Right lobe of liver (tissue), 6 donors: Measurements from ENCODE around the gene CAND2. TPM values are rescaled to one million over a fixed set of nuclear protein-coding genes. Genes with fewer than 3 reads are reported as not detected.

Source experiments
- ATAC-seq, 4 donors: fragments of 200-7000 bp; cut with Tn5 transposase; one replicate each; pipeline ENCODE4 v1.9.1; 2020; ENCODE audit warnings: mild to moderate bottlenecking in 4 of 4, moderate library complexity in 4 of 4
- DNase-seq, 3 donors: peaks; one replicate each; pipeline ENCODE4 v3.0.0-alpha.2; 2020
- H3K27ac ChIP-seq, 3 donors: fragments of 200-600 bp; one replicate each; pipeline ENCODE4 v1.8.0; 2022
- H3K27me3 ChIP-seq, 2 donors: fragments of 200-600 bp; one replicate each; pipeline ENCODE4 v1.8.0; 2022
- H3K36me3 ChIP-seq, 4 donors: fragments of 200-600 bp; sonication (generic) in 1 of 4; one replicate each; pipeline versions ENCODE4 v1.5.1 to v1.8.0; 2017 to 2022; ENCODE audit warnings: control low read depth in 1 of 4
- H3K4me1 ChIP-seq, 4 donors: fragments of 200-600 bp; sonication (generic) in 1 of 4; one replicate each; pipeline versions ENCODE4 v1.5.1 to v1.8.0; 2017 to 2022; ENCODE audit warnings: control low read depth in 1 of 4
- H3K4me3 ChIP-seq, 3 donors: fragments of 200-600 bp; one replicate each; pipeline ENCODE4 v1.8.0; 2022
- H3K9me3 ChIP-seq, 4 donors: fragments of 200-600 bp; sonication (generic) in 1 of 4; one replicate each; pipeline versions ENCODE4 v1.5.1 to v1.8.0; 2017 to 2022; ENCODE audit warnings: control low read depth in 1 of 4
- CTCF ChIP-seq, 4 donors: fragments of 200-600 bp in 3 of 4; fragments of 450-650 bp in 1 of 4; IDR thresholded peaks; one replicate each; pipeline versions ENCODE4 v1.5.1 to v1.8.0; 2016 to 2022; ENCODE audit warnings: antibody characterized with exemption in 4 of 4, mild to moderate bottlenecking in 2 of 4
- POLR2A ChIP-seq: fragments of 450-650 bp; IDR thresholded peaks from one replicate; pipeline ENCODE4 v1.6.1; 2017; ENCODE audit warnings: antibody characterized with exemption, mild to moderate bottlenecking
- WGBS: methylation state at CpG from one replicate; pipeline ENCODE4 v1.1.6; 2018; ENCODE audit warnings: low coverage, low lambda C conversion rate; ENCODE audit not compliant: insufficient coverage; ENCODE audit errors: missing lambda C conversion rate; 5-methylcytosine and 5-hydroxymethylcytosine counted together
- intact Hi-C, 2 donors: fragments of 100-400 bp; cut with DNase I; formaldehyde crosslinking; loops; one replicate each; pipeline versions ENCODE4 v1.11.2 to v1.14.1; 2022
- total RNA-seq, 6 experiments: library from RNA; depleted of rRNA in 2 of 6; stranded (reverse); fragments of >200 nt in 2 of 6; fragmentation: NEBNext Ultra II Directional in 3 of 6; extraction: Animal tissue kit (Norgen Biotek cat#: 25700) in 3 of 6; gene quantifications; one replicate each; pipeline versions ENCODE4 v1.1.0 to v1.2.4, GENCODE V29; 2016 to 2023
- donor health status: DM: no; HTN: yes; CAD: no.
- donor health status: DM: no; HTN: no; CAD: no.
- donor health status: DM: no; HTN: no; CAD: no.
- donor health status: DM: no; HTN: yes; CAD: no.
- donor health status: DM: no; HTN: yes; CAD: no.

The CAND2 gene
- total RNA-seq, 6 experiments from 2014 or later = 0.61 to 4.4 (median 0.77) TPM

GRCh38 chr3:12768579-12769527, 27.6 kb upstream of the CAND2 start:
- Histone ChIP-seq H3K4me3 (no peak overlapping the region), H3K27me3 (no peaks in the 10 kb centered on the region), H3K4me1 (no peaks in the 10 kb centered on the region), H3K27ac (no peak overlapping the region), H3K36me3 (no peaks in the 10 kb centered on the region), H3K9me3 (no peaks in the 10 kb centered on the region)
- intact Hi-C loops = no loop called here
- TF ChIP-seq CTCF (IDR thresholded peaks at IDR 0.05) (no peak), POLR2A (no peak)
- no peak for ATAC-seq
- DNase-seq = no peak
- 94% methylated on average over 7 of the region's 54 CpGs for WGBS

GRCh38 chr3:12769761-12770160, 26.7 kb upstream of the CAND2 start:
- Histone ChIP-seq H3K27ac (no peak overlapping the region), H3K4me3 (no peak overlapping the region), H3K27me3 (no peaks in the 10 kb centered on the region), H3K9me3 (no peaks in the 10 kb centered on the region), H3K36me3 (no peaks in the 10 kb centered on the region), H3K4me1 (no peaks in the 10 kb centered on the region)
- no peak for ATAC-seq
- intact Hi-C loops = no loop called here
- DNase-seq = no peak
- no peak for TF ChIP-seq POLR2A
- TF ChIP-seq CTCF (IDR thresholded peaks at IDR 0.05) = no peak
- WGBS = 43% methylated on average over 1 of the region's 2 CpGs

GRCh38 chr3:12771236-12771635, 25.2 kb upstream of the CAND2 start:
- DNase-seq (no peak), ATAC-seq (no peak)
- Histone ChIP-seq H3K4me1 (no peaks in the 10 kb centered on the region), H3K36me3 (no peaks in the 10 kb centered on the region), H3K27ac (no peak overlapping the region), H3K4me3 (no peak overlapping the region), H3K27me3 (no peaks in the 10 kb centered on the region), H3K9me3 (no peaks in the 10 kb centered on the region)
- WGBS = 89% methylated on average over 7 of the region's 9 CpGs
- intact Hi-C loops = no loop called here
- no peak for TF ChIP-seq CTCF (IDR thresholded peaks at IDR 0.05)
- no peak for TF ChIP-seq POLR2A

- 60% methylated on average over 5 of the region's 5 CpGs for WGBS
- DNase-seq = no peak
Measured at GRCh38 chr3:12772462-12772861, 24.0 kb upstream of the CAND2 start.

More at GRCh38 chr3:12772462-12772861, 24.0 kb upstream of the CAND2 start:
- H3K4me1 ChIP-seq = no peaks in the 10 kb centered on the region
- H3K36me3 ChIP-seq = no peaks in the 10 kb centered on the region
- ATAC-seq = no peak
- no peak overlapping the region for H3K27ac ChIP-seq
- no peak overlapping the region for H3K4me3 ChIP-seq
- no peaks in the 10 kb centered on the region for H3K27me3 ChIP-seq
- no peak for TF ChIP-seq CTCF (IDR thresholded peaks at IDR 0.05)
- intact Hi-C loops = no loop called here
- H3K9me3 ChIP-seq = no peaks in the 10 kb centered on the region
